ENCODE data around the gene HDAC4. TPM values are rescaled to one million over a fixed set of nuclear protein-coding genes. Genes with fewer than 3 reads are reported as not detected.

HDAC4 gene
- total and polyA plus RNA-seq, 12 donors = 3.7 to 40.0 (median 25.5) TPM

- TF ChIP-seq CTCF (IDR thresholded peaks at IDR 0.05) = no peak
- no peak for ATAC-seq
- Histone ChIP-seq H3K36me3 (no peaks in the 10 kb centered on the region), H3K27ac (peak overlapping the region in 1 of 10 donors; percentile 58), H3K9me3 (peaks cover 0 to 16% (median 0%) of the 10 kb centered on the region in 11 donors), H3K4me1 (peaks cover 3 to 50% (median 13%) of the 10 kb centered on the region in 9 donors), H3K27me3 (peaks cover 4 to 40% (median 23%) of the 10 kb centered on the region in 7 donors), H3K4me3 (no peak overlapping the region)
- intact Hi-C loops (cut with DNase I) = no loop called here
- DNase-seq = no peak
- 86 to 96% methylated on average over 2 of the region's 2 CpGs for WGBS, 2 donors
Observed at GRCh38 chr2:239436669-239437335, 36.0 kb upstream of the HDAC4 start.

GRCh38 chr2:239436076-239436475 is 35.3 kb upstream of the HDAC4 start:
- TF ChIP-seq CTCF (IDR thresholded peaks at IDR 0.05) = no peak
- intact Hi-C loops (cut with DNase I) = no loop called here
- H3K9me3 ChIP-seq = peaks cover 0 to 16% (median 0%) of the 10 kb centered on the region in 11 donors
- DNase-seq (no peak), ATAC-seq (no peak)
- H3K27me3 ChIP-seq = peaks cover 4 to 39% (median 17%) of the 10 kb centered on the region in 7 donors
- no peaks in the 10 kb centered on the region for H3K36me3 ChIP-seq
- peak overlapping the region in 1 of 10 donors; percentile 56 for H3K27ac ChIP-seq
- no peak overlapping the region for H3K4me3 ChIP-seq
- 64 to 69% methylated on average over 5 of the region's 5 CpGs for WGBS, 2 donors
- peaks cover 3 to 43% (median 12%) of the 10 kb centered on the region in 9 donors for H3K4me1 ChIP-seq

GRCh38 chr2:239433777-239434403 is 33.1 kb upstream of the HDAC4 start:
- Histone ChIP-seq H3K36me3 (no peaks in the 10 kb centered on the region), H3K4me1 (peaks cover 0 to 23% (median 0%) of the 10 kb centered on the region in 9 donors), H3K27me3 (peaks cover 0 to 18% (median 0%) of the 10 kb centered on the region in 7 donors), H3K9me3 (peaks cover 0 to 16% (median 0%) of the 10 kb centered on the region in 11 donors), H3K4me3 (no peak overlapping the region), H3K27ac (no peak overlapping the region)
- DNase-seq (no peak), ATAC-seq (no peak)
- TF ChIP-seq CTCF (IDR thresholded peaks at IDR 0.05) = no peak
- 83 to 87% methylated on average over 4 of the region's 4 CpGs for WGBS, 2 donors
- intact Hi-C loops (cut with DNase I) = no loop called here

GRCh38 chr2:239432174-239432573 is 31.4 kb upstream of the HDAC4 start:
- ATAC-seq = no peak
- intact Hi-C loops (cut with DNase I) = no loop called here

More at GRCh38 chr2:239432174-239432573, 31.4 kb upstream of the HDAC4 start:
- TF ChIP-seq CTCF (IDR thresholded peaks at IDR 0.05) = no peak
- Histone ChIP-seq H3K4me1 (peaks cover 0 to 6% (median 0%) of the 10 kb centered on the region in 9 donors), H3K36me3 (no peaks in the 10 kb centered on the region), H3K4me3 (no peak overlapping the region), H3K9me3 (peaks cover 0 to 16% (median 0%) of the 10 kb centered on the region in 11 donors), H3K27me3 (peaks cover 0 to 7% (median 0%) of the 10 kb centered on the region in 7 donors), H3K27ac (no peak overlapping the region)
- WGBS, 2 donors = 86 to 93% methylated on average over 1 of the region's 1 CpG
- no peak for DNase-seq
